IMR-90 (cell line): ENCODE results near the gene CLPTM1L. TPM values are rescaled to one million over a fixed set of nuclear protein-coding genes. Genes with fewer than 3 reads are reported as not detected.

Source experiments
- ATAC-seq: fragments of 200-7000 bp; cut with Tn5 transposase; 2 replicates; pipeline ENCODE4 v1.9.1; 2020; ENCODE audit warnings: low read depth, mild to moderate bottlenecking, moderate library complexity
- BruUV-seq: library from RNA; stranded (reverse); fragments of 400-500 nt; replicated peaks from 2 replicates; lab custom pipeline; 2021; lab: Mats Ljungman, UMichigan
- CTCF ChIA-PET: fragments of 300-600 bp; formaldehyde crosslinking; extraction: SDS; loops from one replicate; lab custom pipeline; 2021; ENCODE audit warnings: antibody characterized with exemption; lab: Yijun Ruan, JAX
- POLR2A ChIA-PET: fragments of 300-600 bp; sonication (Branson Sonifier 250); formaldehyde crosslinking; loops from one replicate; lab custom pipeline; 2022; ENCODE audit warnings: antibody characterized with exemption; ENCODE audit not compliant: unreplicated experiment; lab: Charles Lee
- DNase-seq: peaks from one replicate; pipeline ENCODE4 v3.0.0; 2013
- H2AFZ ChIP-seq: replicated peaks from 2 replicates; pipeline ENCODE3; 2013; ENCODE audit warnings: low read length, mild to moderate bottlenecking; ENCODE audit not compliant: poor library complexity
- H2AK5ac ChIP-seq: 2 replicates; pipeline ENCODE4 v1.6.1; 2013; ENCODE audit warnings: low read depth, low read length, inconsistent platforms
- H2AK9ac ChIP-seq: replicated peaks from 2 replicates; pipeline ENCODE3; 2013; ENCODE audit warnings: mild to moderate bottlenecking, low read depth, low read length, moderate library complexity; ENCODE audit not compliant: poor library complexity
- H2BK120ac ChIP-seq: 2 replicates; pipeline ENCODE4 v1.6.1; 2013; ENCODE audit warnings: low read depth, low read length, inconsistent platforms
- H2BK15ac ChIP-seq: 3 replicates; pipeline ENCODE4 v1.6.1; 2013; ENCODE audit warnings: low read depth, low read length, inconsistent platforms
- H2BK20ac ChIP-seq: 2 replicates; pipeline ENCODE4 v1.6.1; 2013; ENCODE audit warnings: low read depth, mild to moderate bottlenecking, inconsistent platforms, low read length, moderate library complexity
- H2BK5ac ChIP-seq: 2 replicates; pipeline ENCODE4 v1.6.1; 2013; ENCODE audit warnings: mild to moderate bottlenecking, low read depth, low read length, inconsistent platforms; ENCODE audit not compliant: poor library complexity, severe bottlenecking
- H3K14ac ChIP-seq: replicated peaks from 2 replicates; pipeline ENCODE4 v1.6.1; 2013; ENCODE audit warnings: low read depth, low read length, inconsistent platforms
- H3K18ac ChIP-seq: 2 replicates; pipeline ENCODE4 v1.6.1; 2013; ENCODE audit warnings: low read depth, low read length, control low read depth
- H3K23ac ChIP-seq: 2 replicates; pipeline ENCODE4 v1.6.1; 2013; ENCODE audit warnings: low read depth, low read length, inconsistent platforms
- H3K27ac ChIP-seq: 2 replicates; pipeline ENCODE4 v1.5.1; 2013; ENCODE audit warnings: mild to moderate bottlenecking, control low read depth, low read length; ENCODE audit not compliant: insufficient read depth
- H3K27me3 ChIP-seq: 2 replicates; pipeline ENCODE4 v1.6.1; 2013; ENCODE audit warnings: low read length; ENCODE audit not compliant: control insufficient read depth, insufficient read depth
- H3K36me3 ChIP-seq: 2 replicates; pipeline ENCODE4 v1.6.1; 2013; ENCODE audit warnings: low read length, mixed read lengths; ENCODE audit not compliant: control insufficient read depth, insufficient read depth
- H3K4ac ChIP-seq: 2 replicates; pipeline ENCODE4 v1.6.1; 2013; ENCODE audit warnings: low read depth, low read length, inconsistent platforms
- H3K4me1 ChIP-seq: 2 replicates; pipeline ENCODE4 v1.6.1; 2013; ENCODE audit warnings: low read length, mixed read lengths; ENCODE audit not compliant: control insufficient read depth, insufficient read depth
- H3K4me2 ChIP-seq: 2 replicates; pipeline ENCODE4 v1.6.1; 2013; ENCODE audit warnings: low read depth, mild to moderate bottlenecking, control low read depth, low read length, moderate library complexity
- H3K4me3 ChIP-seq: 2 replicates; pipeline ENCODE4 v1.5.1; 2013; ENCODE audit warnings: low read depth, mild to moderate bottlenecking, control low read depth, low read length, moderate library complexity; ENCODE audit not compliant: insufficient read depth
- H3K56ac ChIP-seq: 2 replicates; pipeline ENCODE4 v1.6.1; 2013; ENCODE audit warnings: low read length, inconsistent platforms; ENCODE audit not compliant: insufficient read depth; ENCODE audit errors: extremely low read depth
- H3K79me1 ChIP-seq, 2 experiments: 2 replicates each; pipeline ENCODE4 v1.6.1; 2013; ENCODE audit warnings: low read length in 2 of 2, inconsistent platforms in 1 of 2, low read depth in 1 of 2
- H3K9ac ChIP-seq: 2 replicates; pipeline ENCODE4 v1.6.1; 2013; ENCODE audit warnings: low read depth, low read length, control low read depth
- H3K9me1 ChIP-seq: 2 replicates; pipeline ENCODE4 v1.6.1; 2013; ENCODE audit warnings: low read length, inconsistent platforms; ENCODE audit not compliant: insufficient read depth
- H3K9me3 ChIP-seq: 2 replicates; pipeline ENCODE4 v1.6.1; 2013; ENCODE audit warnings: low read length; ENCODE audit not compliant: control insufficient read depth, insufficient read depth
- H4K20me1 ChIP-seq: 2 replicates; pipeline ENCODE4 v1.6.1; 2013; ENCODE audit warnings: low read length, inconsistent platforms; ENCODE audit not compliant: insufficient read depth
- H4K5ac ChIP-seq: 2 replicates; pipeline ENCODE4 v1.6.1; 2013; ENCODE audit warnings: mild to moderate bottlenecking, low read depth, low read length, control low read depth
- H4K8ac ChIP-seq, 2 experiments: 2 replicates each; pipeline ENCODE4 v1.6.1; 2013; ENCODE audit warnings: low read depth in 2 of 2, low read length in 2 of 2, control low read depth in 1 of 2, inconsistent platforms in 1 of 2
- H4K91ac ChIP-seq: 2 replicates; pipeline ENCODE4 v1.6.1; 2013; ENCODE audit warnings: low read depth, low read length, inconsistent platforms; ENCODE audit not compliant: insufficient read depth
- BHLHE40 ChIP-seq: fragments of 150-350 bp; IDR thresholded peaks from 2 replicates; pipeline ENCODE4 v1.6.1; 2016; ENCODE audit warnings: mild to moderate bottlenecking, low read depth, low read length
- NFE2L2 ChIP-seq: fragments of 150-350 bp; IDR thresholded peaks from 2 replicates; pipeline ENCODE4 v1.6.1; 2016; ENCODE audit warnings: low read depth, mild to moderate bottlenecking, low read length
- RAD21 ChIP-seq: IDR thresholded peaks from 2 replicates; pipeline ENCODE4 v1.6.1; 2012; ENCODE audit warnings: low read length, improper control_type of control experiment
- SMC3 ChIP-seq: fragments of 150-350 bp; IDR thresholded peaks from 2 replicates; pipeline ENCODE4 v1.6.1; 2016; ENCODE audit warnings: low read depth, mild to moderate bottlenecking, antibody characterized with exemption, low read length, moderate library complexity
- WGBS, 2 experiments: methylation state at CpG; one replicate each; pipeline versions ENCODE4 v1.1.5 to v1.1.7; 2013; ENCODE audit warnings: missing lambda C conversion rate in 2 of 2; ENCODE audit not compliant: insufficient read length in 1 of 2; ENCODE audit errors: extremely low coverage in 2 of 2; 5-methylcytosine and 5-hydroxymethylcytosine counted together
- dilution Hi-C: fragments of 300-500 bp; cut with HindIII; formaldehyde crosslinking; loops from one replicate; pipeline ENCODE4 v1.14.3; 2018; ENCODE audit warnings: low sequenced_read_pairs; ENCODE audit not compliant: unreplicated experiment
- in situ Hi-C: fragments of 300-500 bp; cut with MboI; formaldehyde crosslinking; loops from 3 replicates; pipeline ENCODE4 v1.14.3; 2019; ENCODE audit warnings: low sequenced_read_pairs, inconsistent platforms, mixed read lengths
- intact Hi-C: fragments of 100-400 bp; cut with micrococcal nuclease; formaldehyde crosslinking; loops from 2 replicates; pipeline ENCODE4 v1.10.0; 2022
- polyA plus RNA-seq, 3 experiments: library from polyadenylated mRNA; depleted of rRNA; stranded (reverse); fragments of >200 nt; gene quantifications; 2 replicates each; pipeline ENCODE4 v1.2.3, GENCODE V29; 2012; ENCODE audit warnings: low replicate concordance in 1 of 3
- total RNA-seq: library from RNA; depleted of rRNA; stranded (reverse); fragments of >200 nt; gene quantifications from 2 replicates; pipeline ENCODE4 v1.2.3, GENCODE V29; 2012
- TF ChIP-seq, protein P1 (sequence below): fragments of 150-350 bp; IDR thresholded peaks from 2 replicates; pipeline ENCODE4 v1.6.1; 2016; ENCODE audit warnings: low read depth, mild to moderate bottlenecking, low read length, moderate library complexity, borderline replicate concordance

Gene CLPTM1L
- total and polyA plus RNA-seq, 2 of the 4 experiments (the other 2 are of a cell fraction) = 114 to 137 TPM

DNA sequence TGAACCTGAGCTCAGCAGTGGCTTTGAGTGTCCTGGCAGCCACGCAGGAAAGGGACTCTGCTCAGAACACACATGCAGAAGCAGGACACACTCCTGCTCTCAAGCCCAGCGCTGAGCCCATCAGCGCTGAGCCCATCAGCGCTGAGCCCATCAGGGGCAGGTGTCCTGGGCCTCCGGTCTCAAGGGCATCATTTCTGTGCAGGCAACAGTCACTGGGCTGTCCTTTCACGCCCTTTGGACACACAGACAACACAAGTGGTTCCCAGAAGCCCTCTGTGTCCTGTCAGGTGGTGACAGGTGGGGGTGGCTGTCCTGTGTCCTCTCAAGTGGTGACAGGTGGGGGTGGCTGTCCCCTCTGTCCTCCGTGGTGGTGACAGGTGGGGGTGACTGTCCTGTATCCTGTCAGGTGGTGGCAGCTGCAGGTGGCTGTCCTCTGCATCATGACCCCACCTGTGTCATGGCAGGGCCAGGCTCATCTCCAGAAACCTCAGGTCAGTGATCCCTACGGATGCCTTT is 39.0 kb upstream of the CLPTM1L start:
- no peak overlapping the region for H2AK5ac ChIP-seq
- H3K4ac ChIP-seq = no peak overlapping the region
- no peak overlapping the region for H3K4me3 ChIP-seq
- H3K14ac ChIP-seq = no peak overlapping the region
- no peaks in the 10 kb centered on the region for H3K36me3 ChIP-seq
- peaks cover 3% of the 10 kb centered on the region; the same call in 1 of the 2 replicates for H3K9me3 ChIP-seq
- H2BK120ac ChIP-seq = no peak overlapping the region
- H2BK5ac ChIP-seq = no peak overlapping the region
- ChIA-PET POLR2A (no interaction called here), CTCF (no interaction called here)
- in situ Hi-C loops (no loop called here), dilution Hi-C loops (no loop called here), intact Hi-C loops (no loop called here)
- ATAC-seq (no peak), DNase-seq (no peak)
- H3K56ac ChIP-seq = no peak overlapping the region
- no CpG with 5 or more reads among the region's 8 CpGs for WGBS, 2 experiments
- H2AFZ ChIP-seq = no peak overlapping the region
- H3K27me3 ChIP-seq = peaks cover 41% of the 10 kb centered on the region
- H2BK20ac ChIP-seq = no peak overlapping the region
- no peaks in the 10 kb centered on the region for H3K79me1 ChIP-seq
- H3K23ac ChIP-seq = no peak overlapping the region
- no peak overlapping the region for H3K27ac ChIP-seq
- no peaks in the 10 kb centered on the region; the same call in 1 of the 2 replicates for H4K20me1 ChIP-seq
- no peak overlapping the region for H2BK15ac ChIP-seq
- H3K4me2 ChIP-seq = no peak overlapping the region
- H3K9ac ChIP-seq = no peak overlapping the region
- no peak overlapping the region for H4K91ac ChIP-seq
- TF ChIP-seq BHLHE40 = no peak
- no peak for TF ChIP-seq SMC3
- TF ChIP-seq NFE2L2 = no peak
- TF ChIP-seq RAD21 = no peak
- TF ChIP-seq, protein P1, sequence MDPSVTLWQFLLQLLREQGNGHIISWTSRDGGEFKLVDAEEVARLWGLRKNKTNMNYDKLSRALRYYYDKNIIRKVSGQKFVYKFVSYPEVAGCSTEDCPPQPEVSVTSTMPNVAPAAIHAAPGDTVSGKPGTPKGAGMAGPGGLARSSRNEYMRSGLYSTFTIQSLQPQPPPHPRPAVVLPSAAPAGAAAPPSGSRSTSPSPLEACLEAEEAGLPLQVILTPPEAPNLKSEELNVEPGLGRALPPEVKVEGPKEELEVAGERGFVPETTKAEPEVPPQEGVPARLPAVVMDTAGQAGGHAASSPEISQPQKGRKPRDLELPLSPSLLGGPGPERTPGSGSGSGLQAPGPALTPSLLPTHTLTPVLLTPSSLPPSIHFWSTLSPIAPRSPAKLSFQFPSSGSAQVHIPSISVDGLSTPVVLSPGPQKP = no peak
- no peak overlapping the region for H2AK9ac ChIP-seq
- H3K18ac ChIP-seq = no peak overlapping the region
- peaks cover 3% of the 10 kb centered on the region; the same call in 1 of the 2 replicates for H3K9me1 ChIP-seq
- BruUV-seq = no TSS peak
- H4K5ac ChIP-seq = no peak overlapping the region
- H4K8ac ChIP-seq = no peak overlapping the region
- peaks cover 3% of the 10 kb centered on the region; the same call in 1 of the 2 replicates for H3K4me1 ChIP-seq
